Thoracic aorta (tissue), 2 donors: ENCODE results near the gene FAM83D. TPM values are rescaled to one million over a fixed set of nuclear protein-coding genes. Genes with fewer than 3 reads are reported as not detected.

Experiments used
- ATAC-seq: fragments of 150-250 bp; one replicate; pipeline ENCODE4 v1.8.0; 2017; ENCODE audit warnings: low read depth; ENCODE audit not compliant: insufficient number of reproducible peaks, low FRiP score
- DNase-seq: peaks from one replicate; pipeline ENCODE4 v3.0.0-alpha.2; 2020; ENCODE audit warnings: low spot score
- H3K27ac ChIP-seq, 2 donors: fragments of 200-600 bp; sonication (generic); 1 replicate in 1 of 2; 2 replicates in 1 of 2; pipeline ENCODE4 v1.5.1; 2016; ENCODE audit warnings: mild to moderate bottlenecking in 2 of 2, moderate library complexity in 2 of 2
- H3K27me3 ChIP-seq: fragments of 200-600 bp; sonication (generic); replicated peaks from 2 replicates; pipeline ENCODE4 v1.6.0; 2016; ENCODE audit warnings: mild to moderate bottlenecking; ENCODE audit not compliant: insufficient read depth
- H3K36me3 ChIP-seq: fragments of 200-600 bp; sonication (generic); one replicate; pipeline ENCODE4 v1.5.1; 2016
- H3K4me1 ChIP-seq, 2 donors: fragments of 200-600 bp; sonication (generic); 1 replicate in 1 of 2; 2 replicates in 1 of 2; pipeline versions ENCODE4 v1.5.1 to v1.6.0; 2016; ENCODE audit warnings: low read depth in 2 of 2, mild to moderate bottlenecking in 1 of 2; ENCODE audit not compliant: control insufficient read depth in 1 of 2
- H3K4me3 ChIP-seq: fragments of 200-600 bp; sonication (generic); 2 replicates; pipeline ENCODE4 v1.5.1; 2016; ENCODE audit warnings: mild to moderate bottlenecking
- H3K9me3 ChIP-seq: fragments of 200-600 bp; sonication (generic); 2 replicates; pipeline ENCODE4 v1.5.1; 2016
- total RNA-seq, 2 donors: library from RNA; depleted of rRNA; stranded (reverse); fragments of >200 nt; gene quantifications; one replicate each; pipeline versions ENCODE4 v1.1.0 to v1.2.3, GENCODE V29; 2016
- TF ChIP-seq, protein P1 (sequence below): fragments of 200-600 bp; sonication (generic); IDR thresholded peaks from one replicate; pipeline ENCODE4 v1.5.1; 2019; ENCODE audit warnings: antibody characterized with exemption

The FAM83D gene
- total RNA-seq, 2 donors from 2014 or later, result 5.7 to 6.6 TPM

DNA sequence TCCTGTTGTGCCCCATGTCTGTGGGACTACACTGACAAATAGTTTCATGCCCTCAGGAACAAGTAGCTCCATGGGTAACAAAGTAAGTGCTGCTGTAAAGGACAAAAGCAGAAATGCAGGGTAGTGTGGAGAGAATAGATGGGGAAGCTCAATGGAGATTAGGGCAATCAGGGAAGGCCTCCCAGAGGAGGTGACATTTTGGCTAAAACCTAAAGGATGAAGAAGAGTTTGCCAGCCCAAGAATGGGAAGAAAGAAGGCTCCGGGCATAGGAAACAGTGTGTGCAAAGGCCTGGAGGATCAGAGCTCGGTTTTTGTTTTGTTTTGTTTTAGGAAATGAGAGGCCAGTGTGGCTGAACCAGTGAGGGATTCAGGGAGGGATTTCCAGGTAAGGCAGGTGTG, 43.6 kb upstream of the FAM83D start:
- no peaks in the 10 kb centered on the region for H3K27me3 ChIP-seq
- no peaks in the 10 kb centered on the region for H3K4me1 ChIP-seq
- no peak for DNase-seq
- TF ChIP-seq, protein P1, sequence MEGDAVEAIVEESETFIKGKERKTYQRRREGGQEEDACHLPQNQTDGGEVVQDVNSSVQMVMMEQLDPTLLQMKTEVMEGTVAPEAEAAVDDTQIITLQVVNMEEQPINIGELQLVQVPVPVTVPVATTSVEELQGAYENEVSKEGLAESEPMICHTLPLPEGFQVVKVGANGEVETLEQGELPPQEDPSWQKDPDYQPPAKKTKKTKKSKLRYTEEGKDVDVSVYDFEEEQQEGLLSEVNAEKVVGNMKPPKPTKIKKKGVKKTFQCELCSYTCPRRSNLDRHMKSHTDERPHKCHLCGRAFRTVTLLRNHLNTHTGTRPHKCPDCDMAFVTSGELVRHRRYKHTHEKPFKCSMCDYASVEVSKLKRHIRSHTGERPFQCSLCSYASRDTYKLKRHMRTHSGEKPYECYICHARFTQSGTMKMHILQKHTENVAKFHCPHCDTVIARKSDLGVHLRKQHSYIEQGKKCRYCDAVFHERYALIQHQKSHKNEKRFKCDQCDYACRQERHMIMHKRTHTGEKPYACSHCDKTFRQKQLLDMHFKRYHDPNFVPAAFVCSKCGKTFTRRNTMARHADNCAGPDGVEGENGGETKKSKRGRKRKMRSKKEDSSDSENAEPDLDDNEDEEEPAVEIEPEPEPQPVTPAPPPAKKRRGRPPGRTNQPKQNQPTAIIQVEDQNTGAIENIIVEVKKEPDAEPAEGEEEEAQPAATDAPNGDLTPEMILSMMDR, result no peak
- no peaks in the 10 kb centered on the region for H3K9me3 ChIP-seq
- H3K36me3 ChIP-seq, result no peaks in the 10 kb centered on the region
- H3K4me3 ChIP-seq, result no peak overlapping the region
- H3K27ac ChIP-seq, result no peak overlapping the region
- ATAC-seq, result no peak

DNA sequence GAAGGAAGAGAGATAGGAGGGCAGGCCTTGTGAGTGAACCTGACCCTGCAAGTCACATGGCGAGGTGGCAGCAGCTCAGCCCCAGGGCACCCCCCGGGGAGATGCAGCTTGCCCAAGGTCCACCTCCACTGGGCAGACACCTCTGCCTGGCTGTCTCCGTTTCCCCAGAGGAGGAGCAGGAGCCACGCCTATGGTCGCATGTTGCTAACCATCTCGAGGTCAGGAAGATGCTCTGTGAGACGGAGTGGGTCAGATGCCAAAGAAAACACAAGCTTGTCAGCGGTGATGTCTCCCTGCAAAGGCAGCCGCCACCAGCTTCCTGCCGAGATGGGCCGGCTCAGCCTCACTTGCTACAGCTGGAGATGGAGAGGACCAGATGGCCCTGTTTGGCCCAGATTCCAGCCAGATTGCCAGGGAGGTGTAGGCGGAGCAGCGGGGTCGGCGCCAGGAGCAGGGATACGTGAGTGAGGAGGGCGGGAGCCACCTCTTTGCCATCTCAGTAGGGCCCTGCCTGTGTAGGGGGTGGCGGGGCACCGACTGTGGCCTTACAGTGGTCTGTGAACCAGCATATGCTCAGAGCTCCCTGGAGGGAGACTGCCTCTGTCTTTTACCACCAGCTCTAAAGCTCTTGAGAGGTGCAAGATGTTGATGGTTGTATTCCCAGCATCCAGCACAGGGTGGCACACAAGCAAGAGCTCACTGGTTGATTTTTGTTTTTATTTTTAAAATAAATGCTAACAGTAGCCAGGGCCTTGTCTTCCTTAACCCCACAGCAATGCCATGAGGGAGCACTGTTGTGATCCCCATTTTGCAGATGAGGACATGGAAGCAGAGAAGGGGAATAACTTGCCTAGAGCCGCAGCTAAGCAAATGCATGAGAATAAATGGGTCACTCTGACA, 42.9 kb upstream of the FAM83D start:
- no peaks in the 10 kb centered on the region for H3K27me3 ChIP-seq
- ATAC-seq (no peak), DNase-seq (no peak)
- H3K4me3 ChIP-seq, result no peak overlapping the region
- no peaks in the 10 kb centered on the region for H3K36me3 ChIP-seq
- no peaks in the 10 kb centered on the region for H3K4me1 ChIP-seq
- H3K27ac ChIP-seq, result no peak overlapping the region
- H3K9me3 ChIP-seq, result no peaks in the 10 kb centered on the region
- TF ChIP-seq, protein P1, result no peak

DNA sequence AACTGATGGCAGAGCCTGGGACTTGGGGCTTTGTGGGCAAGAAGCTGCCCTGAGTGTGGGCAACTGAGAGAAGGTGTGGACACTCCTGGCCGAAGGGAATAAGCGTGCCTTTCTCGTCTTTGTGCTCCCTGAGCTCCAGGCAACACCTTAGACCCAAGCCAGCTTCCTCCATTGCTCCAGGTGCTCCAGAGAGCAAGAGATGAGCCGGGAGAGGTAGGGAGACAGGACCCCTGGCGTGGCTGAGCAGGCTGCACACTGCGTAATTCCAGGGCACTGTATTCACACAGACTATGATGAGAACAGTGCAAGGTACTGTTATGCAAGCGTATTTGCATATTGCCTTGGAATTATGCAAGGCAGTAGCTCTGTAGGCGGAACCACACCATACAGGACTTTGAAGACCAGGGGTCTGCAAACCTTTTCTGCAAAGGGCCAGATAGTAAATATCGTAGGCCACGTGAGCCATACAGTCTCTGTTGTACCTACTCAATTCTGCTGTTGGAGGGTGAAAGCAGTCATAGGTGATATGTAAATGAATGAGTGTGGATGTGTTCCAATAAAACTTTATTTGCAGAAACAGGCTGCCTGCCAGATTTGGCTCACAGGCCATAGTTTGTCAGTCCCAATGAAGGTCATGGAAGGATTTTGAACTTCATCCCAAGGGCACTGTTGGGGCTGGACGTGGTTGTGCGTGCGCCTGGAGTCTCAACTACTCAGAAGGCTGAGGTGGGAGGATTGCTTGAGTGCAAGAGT, 42.1 kb upstream of the FAM83D start:
- TF ChIP-seq, protein P1, result no peak
- no peaks in the 10 kb centered on the region for H3K9me3 ChIP-seq
- no peaks in the 10 kb centered on the region for H3K4me1 ChIP-seq
- ATAC-seq (no peak), DNase-seq (no peak)
- H3K27me3 ChIP-seq, result no peaks in the 10 kb centered on the region
- H3K36me3 ChIP-seq, result no peaks in the 10 kb centered on the region
- H3K4me3 ChIP-seq, result no peak overlapping the region
- no peak overlapping the region for H3K27ac ChIP-seq

DNA sequence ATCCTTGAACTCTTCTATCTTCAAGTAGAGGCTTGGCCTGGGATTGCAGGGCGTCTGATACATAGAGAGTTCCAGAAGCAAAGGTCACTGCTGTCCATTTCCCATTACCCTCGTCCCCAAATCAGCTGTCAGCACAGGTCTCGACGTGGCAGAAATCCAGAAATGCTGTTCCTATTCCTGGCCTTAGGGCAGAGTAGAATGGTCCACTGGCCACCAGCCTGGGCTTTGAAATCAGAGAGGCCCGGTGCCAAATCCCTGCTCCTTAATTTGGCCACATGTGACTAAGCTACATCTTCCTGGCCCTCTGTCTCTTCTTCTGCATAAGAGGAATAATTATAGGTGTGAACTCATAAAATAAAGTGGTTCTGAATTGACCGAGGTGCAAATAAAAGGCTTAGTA, 40.9 kb upstream of the FAM83D start:
- TF ChIP-seq, protein P1, result no peak
- H3K4me3 ChIP-seq, result no peak overlapping the region
- H3K27ac ChIP-seq, result no peak overlapping the region
- no peaks in the 10 kb centered on the region for H3K9me3 ChIP-seq
- no peaks in the 10 kb centered on the region for H3K27me3 ChIP-seq
- no peaks in the 10 kb centered on the region for H3K36me3 ChIP-seq
- H3K4me1 ChIP-seq, result no peaks in the 10 kb centered on the region
- ATAC-seq (no peak), DNase-seq (no peak)

DNA sequence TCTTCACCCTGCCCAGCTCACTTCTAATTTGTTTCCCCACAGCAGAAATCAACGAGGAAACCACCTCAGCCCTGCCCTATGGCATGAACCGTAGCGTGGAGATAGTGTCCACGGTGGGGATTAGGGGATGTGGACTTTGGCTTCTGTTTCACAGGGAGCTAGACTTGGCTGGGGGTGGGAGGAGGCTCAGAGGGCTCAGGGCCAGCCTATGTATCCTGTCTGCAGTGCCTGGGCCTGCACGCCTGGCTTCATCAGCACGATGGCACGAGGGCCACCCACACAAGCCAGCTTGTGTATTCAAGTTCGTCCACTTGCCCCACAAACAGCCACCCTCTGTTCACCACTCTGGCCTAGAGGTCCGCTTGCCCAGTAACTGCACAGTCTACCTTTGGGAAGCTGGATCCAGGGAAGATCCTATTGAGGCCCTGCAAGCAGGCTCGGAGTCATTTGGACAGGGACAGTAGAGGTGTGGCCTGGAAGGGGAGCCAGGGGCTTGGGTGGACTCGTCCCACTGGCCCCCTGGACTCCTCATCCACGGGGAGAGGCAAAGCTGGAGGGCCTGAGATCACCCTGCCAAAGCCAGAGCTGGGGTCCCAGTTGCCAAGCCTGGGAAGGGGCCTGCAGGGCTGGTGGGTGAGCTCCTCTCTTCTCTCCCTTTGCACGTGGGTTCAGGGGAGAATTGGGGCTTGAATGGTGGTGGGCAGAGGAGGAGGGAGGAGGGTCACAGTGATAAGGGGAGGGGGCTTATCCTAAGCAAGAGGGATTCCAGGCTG, 38.0 kb upstream of the FAM83D start:
- Histone ChIP-seq H3K4me1 (no peaks in the 10 kb centered on the region), H3K36me3 (no peaks in the 10 kb centered on the region), H3K27ac (no peak overlapping the region), H3K27me3 (no peaks in the 10 kb centered on the region), H3K9me3 (no peaks in the 10 kb centered on the region), H3K4me3 (no peak overlapping the region)
- DNase-seq (no peak), ATAC-seq (no peak)
- TF ChIP-seq, protein P1, result no peak
